Esophagus muscularis mucosa (tissue), 4 donors: Measurements from ENCODE around the gene ASB2. TPM values are rescaled to one million over a fixed set of nuclear protein-coding genes. Genes with fewer than 3 reads are reported as not detected.

Experiments used
- DNase-seq: peaks from one replicate; pipeline ENCODE4 v3.0.0-alpha.2; 2017; ENCODE audit errors: extremely low spot score
- H3K27ac ChIP-seq, 4 donors: fragments of 200-600 bp; sonication (generic); replicated peaks in 1 of 4; 1 replicate in 3 of 4; 2 replicates in 1 of 4; pipeline ENCODE4 v1.5.1; 2016 to 2019; ENCODE audit warnings: mild to moderate bottlenecking in 1 of 4
- H3K27me3 ChIP-seq, 4 donors: fragments of 200-600 bp; sonication (generic); one replicate each; pipeline versions ENCODE4 v1.5.1 to v1.6.0; 2016 to 2019
- H3K36me3 ChIP-seq, 4 donors: fragments of 200-600 bp; sonication (generic); one replicate each; pipeline ENCODE4 v1.5.1; 2016 to 2019
- H3K4me1 ChIP-seq, 4 donors: fragments of 200-600 bp; sonication (generic); one replicate each; pipeline ENCODE4 v1.5.1; 2016 to 2019
- H3K4me3 ChIP-seq, 4 donors: fragments of 200-600 bp; sonication (generic); 1 replicate in 2 of 4; 2 replicates in 2 of 4; pipeline ENCODE4 v1.5.1; 2016 to 2019; ENCODE audit warnings: mild to moderate bottlenecking in 4 of 4, moderate library complexity in 1 of 4
- H3K9me3 ChIP-seq, 4 donors: fragments of 200-600 bp; sonication (generic); 1 replicate in 3 of 4; 2 replicates in 1 of 4; pipeline ENCODE4 v1.5.1; 2016 to 2019
- CTCF ChIP-seq, 3 experiments: fragments of 200-600 bp in 2 of 3; fragments of 450-650 bp in 1 of 3; sonication (generic) in 2 of 3; IDR thresholded peaks; one replicate each; pipeline ENCODE4 v1.5.1; 2017 to 2019; ENCODE audit warnings: antibody characterized with exemption in 3 of 3, mild to moderate bottlenecking in 2 of 3, moderate library complexity in 1 of 3
- EP300 ChIP-seq: sonication (generic); formaldehyde crosslinking; IDR thresholded peaks from one replicate; pipeline ENCODE4 v1.6.1; 2017; ENCODE audit warnings: antibody characterized with exemption
- POLR2A ChIP-seq: fragments of 450-650 bp; IDR thresholded peaks from one replicate; pipeline ENCODE4 v1.6.1; 2017; ENCODE audit warnings: antibody characterized with exemption, moderate library complexity, mild to moderate bottlenecking, low read depth
- POLR2AphosphoS5 ChIP-seq, 2 donors: sonication (generic); formaldehyde crosslinking; IDR thresholded peaks; one replicate each; pipeline ENCODE4 v1.6.1; 2017; ENCODE audit warnings: antibody characterized with exemption in 2 of 2
- WGBS: methylation state at CpG from one replicate; pipeline ENCODE4 v1.1.5; 2018; 5-methylcytosine and 5-hydroxymethylcytosine counted together
- intact Hi-C: fragments of 100-400 bp; cut with DNase I; formaldehyde crosslinking; loops from one replicate; pipeline ENCODE4 v1.15.1; 2023
- total RNA-seq, 4 donors: library from RNA; depleted of rRNA; stranded (reverse); fragments of >200 nt; gene quantifications; one replicate each; pipeline versions ENCODE4 v1.1.0 to v1.2.1, GENCODE V29; 2016

The ASB2 gene
- total RNA-seq, 4 donors from 2014 or later, result 53.5 to 164 (median 105) TPM

GRCh38 chr14:94009767-94010166, 33.4 kb upstream of the ASB2 start:
- TF ChIP-seq EP300 (no peak), CTCF (IDR thresholded peaks at IDR 0.05) (no peak), POLR2A (no peak), POLR2AphosphoS5 (IDR thresholded peaks at IDR 0.05) (no peak)
- no peaks in the 10 kb centered on the region for H3K9me3 ChIP-seq
- H3K4me3 ChIP-seq, result no peak overlapping the region
- WGBS, result 33% methylated on average over 4 of the region's 4 CpGs
- no peak overlapping the region for H3K27ac ChIP-seq
- H3K36me3 ChIP-seq, result no peaks in the 10 kb centered on the region
- intact Hi-C loops, result no loop called here
- peaks cover 0 to 11% (median 6%) of the 10 kb centered on the region in 4 donors for H3K4me1 ChIP-seq
- DNase-seq, result no peak
- no peaks in the 10 kb centered on the region for H3K27me3 ChIP-seq

DNA sequence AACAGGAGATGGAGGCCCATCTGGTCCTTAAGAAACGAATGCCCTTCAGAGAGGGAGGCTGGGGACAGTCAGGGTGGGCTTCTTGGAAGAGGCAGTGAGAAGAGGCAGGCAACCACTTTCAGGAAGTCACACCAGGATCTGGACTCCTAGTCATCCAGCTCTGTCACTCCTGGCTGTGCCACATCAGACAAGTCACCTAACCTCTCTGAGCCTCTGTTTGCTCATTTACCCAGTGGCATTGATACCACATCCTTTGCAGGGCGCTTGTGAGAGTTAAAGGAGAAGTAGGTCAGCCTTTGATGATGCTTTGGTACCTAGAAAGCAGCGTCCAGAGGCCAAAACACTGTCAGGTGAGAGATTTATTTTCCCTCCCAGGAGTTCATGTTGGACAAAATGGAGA, 31.9 kb upstream of the ASB2 start:
- Histone ChIP-seq H3K27ac (no peak overlapping the region), H3K9me3 (no peaks in the 10 kb centered on the region), H3K36me3 (no peaks in the 10 kb centered on the region), H3K4me1 (peaks cover 0 to 11% (median 6%) of the 10 kb centered on the region in 4 donors), H3K4me3 (no peak overlapping the region), H3K27me3 (no peaks in the 10 kb centered on the region)
- WGBS, result 81% methylated on average over 3 of the region's 3 CpGs
- DNase-seq, result no peak
- intact Hi-C loops, result no loop called here
- TF ChIP-seq POLR2A, result no peak
- TF ChIP-seq CTCF (IDR thresholded peaks at IDR 0.05), result no peak
- no peak for TF ChIP-seq POLR2AphosphoS5 (IDR thresholded peaks at IDR 0.05)
- TF ChIP-seq EP300, result no peak

DNA sequence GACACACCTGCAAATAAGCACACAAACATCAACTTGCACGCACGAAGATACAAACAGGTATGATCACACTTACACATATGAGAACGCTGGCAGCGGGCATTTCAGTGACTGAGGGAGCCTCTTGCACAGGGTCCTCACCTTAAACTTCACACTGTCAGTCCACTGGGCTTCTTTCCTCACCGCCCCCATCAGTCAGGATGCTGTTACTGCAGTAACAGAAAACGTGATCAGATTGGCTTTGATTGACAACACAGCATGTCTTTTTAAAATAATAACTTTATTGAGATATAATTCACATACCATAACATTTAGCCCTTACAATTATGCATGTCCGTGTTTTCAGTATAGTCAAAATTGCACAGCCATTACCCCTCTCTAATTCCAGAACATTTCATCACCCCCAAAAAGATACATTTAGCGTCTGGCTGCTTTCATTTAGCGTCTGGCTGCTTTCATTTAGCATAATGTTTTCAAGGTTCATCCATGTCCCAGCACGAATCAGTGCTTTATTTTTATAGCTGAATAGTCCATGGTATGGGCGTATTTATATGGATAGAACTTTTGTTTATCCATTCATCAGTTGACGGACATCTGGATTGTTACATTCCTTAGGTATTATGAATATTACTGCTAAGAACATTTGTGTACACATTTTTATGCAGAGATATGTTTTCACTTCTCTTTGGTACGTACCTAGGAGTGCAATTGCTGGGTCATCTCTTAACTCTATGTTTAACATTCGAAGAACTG, 29.1 kb upstream of the ASB2 start:
- TF ChIP-seq CTCF (IDR thresholded peaks at IDR 0.05), result peak in 1 of 3 experiments; percentile 28
- TF ChIP-seq POLR2AphosphoS5 (IDR thresholded peaks at IDR 0.05), result no peak
- TF ChIP-seq EP300, result no peak
- TF ChIP-seq POLR2A, result no peak
- no peak for DNase-seq
- Histone ChIP-seq H3K27ac (no peak overlapping the region), H3K4me1 (peaks cover 0 to 24% (median 17%) of the 10 kb centered on the region in 4 donors), H3K4me3 (no peak overlapping the region), H3K36me3 (no peaks in the 10 kb centered on the region), H3K27me3 (peaks cover 0 to 3% (median 0%) of the 10 kb centered on the region in 4 donors), H3K9me3 (no peaks in the 10 kb centered on the region)
- WGBS, result 53% methylated on average over 14 of the region's 14 CpGs
- intact Hi-C loops, result no loop called here

GRCh38 chr14:94004015-94004414, 27.6 kb upstream of the ASB2 start:
- Histone ChIP-seq H3K36me3 (no peaks in the 10 kb centered on the region), H3K4me3 (no peak overlapping the region), H3K27ac (no peak overlapping the region), H3K27me3 (peaks cover 0 to 3% (median 0%) of the 10 kb centered on the region in 4 donors), H3K4me1 (peaks cover 0 to 14% (median 13%) of the 10 kb centered on the region in 4 donors), H3K9me3 (no peaks in the 10 kb centered on the region)
- WGBS, result 70% methylated on average over 4 of the region's 8 CpGs
- no peak for DNase-seq
- intact Hi-C loops, result no loop called here
- TF ChIP-seq POLR2A, result no peak
- no peak for TF ChIP-seq POLR2AphosphoS5 (IDR thresholded peaks at IDR 0.05)
- no peak for TF ChIP-seq CTCF (IDR thresholded peaks at IDR 0.05)
